Natural killer cell treated with Interleukin-12 subunit alpha and Interleukin-12 subunit beta and Interleukin-15 and Interleukin-18, amount 100 ng/mL, for 72 hours (primary cell): ENCODE measurements around the gene TEKT1. TPM values are rescaled to one million over a fixed set of nuclear protein-coding genes. Genes with fewer than 3 reads are reported as not detected.
"Not testable (repeated sequence)": the region's sequence is repeated elsewhere in the genome, so short reads cannot be mapped to it uniquely, and the experiment has no call there.

Source experiments
- ATAC-seq, 2 donors: fragments of 150-1000 bp; cut with Tn5 transposase in 1 of 2; sonication (Bioruptor Pico), chemical (Tn5 transposase) in 1 of 2; 2 replicates each; pipeline ENCODE4 v1.10.0; 2021
- DNase-seq: peaks from one replicate; pipeline ENCODE4 v3.0.0; 2022; ENCODE audit warnings: low spot score
- H3K27ac Mint-ChIP-seq, 2 donors: 1 replicate in 1 of 2; 2 replicates in 1 of 2; pipeline ENCODE4 v1.8.0; 2022; ENCODE audit warnings: mixed read lengths in 2 of 2, mild to moderate bottlenecking in 1 of 2, moderate library complexity in 1 of 2
- H3K27me3 Mint-ChIP-seq, 2 donors: 1 replicate in 1 of 2; 2 replicates in 1 of 2; pipeline ENCODE4 v1.8.0; 2022; ENCODE audit warnings: mixed read lengths in 2 of 2
- H3K36me3 Mint-ChIP-seq: one replicate; pipeline ENCODE4 v1.8.0; 2022; ENCODE audit warnings: mixed read lengths
- H3K4me1 Mint-ChIP-seq, 2 donors: 1 replicate in 1 of 2; 2 replicates in 1 of 2; pipeline ENCODE4 v1.8.0; 2022; ENCODE audit warnings: low read depth in 2 of 2, mixed read lengths in 2 of 2, mild to moderate bottlenecking in 1 of 2
- H3K4me3 Mint-ChIP-seq: one replicate; pipeline ENCODE4 v1.8.0; 2022; ENCODE audit warnings: mixed read lengths
- H3K9me3 Mint-ChIP-seq: 2 replicates; pipeline ENCODE4 v1.8.0; 2022; ENCODE audit warnings: mixed read lengths
- total RNA-seq, 2 donors: library from RNA; stranded (reverse); gene quantifications; one replicate each; pipeline ENCODE4 v1.2.3, GENCODE V29; 2022

The TEKT1 gene
- total RNA-seq, 2 donors from 2014 or later: not detected

DNA sequence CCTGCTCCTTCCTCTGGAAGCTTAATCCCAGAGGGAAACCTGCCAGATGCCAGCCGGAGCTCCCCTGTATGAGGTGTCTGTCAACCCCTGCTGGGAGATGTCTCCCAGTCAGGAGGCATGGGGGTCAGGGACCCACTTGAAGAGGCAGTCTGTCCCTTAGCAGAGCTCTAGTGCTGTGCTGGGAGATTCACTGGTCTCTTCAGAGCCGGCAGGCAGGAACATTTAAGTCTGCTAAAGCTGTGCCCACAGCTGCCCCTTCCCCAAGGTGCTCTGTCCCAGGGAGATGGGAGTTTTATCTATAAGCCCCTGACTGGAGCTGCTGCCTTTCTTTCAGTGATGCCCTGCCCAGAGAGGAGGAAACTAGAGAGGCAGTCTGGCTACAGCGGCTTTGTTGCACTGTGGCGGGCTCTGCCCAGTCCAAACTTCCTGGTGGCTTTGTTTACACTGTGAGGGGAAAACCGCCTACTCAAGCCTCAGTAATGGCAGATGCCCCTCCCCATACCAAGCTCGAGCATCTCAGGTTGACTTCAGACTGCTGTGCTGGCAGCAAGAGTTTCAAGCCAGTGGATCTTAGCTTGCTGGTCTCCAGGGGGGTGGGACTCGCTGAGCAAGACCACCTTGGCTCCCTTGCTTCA lies 17.1 kb upstream of the TEKT1 start:
- H3K27ac Mint-ChIP-seq, H3K4me1 Mint-ChIP-seq, H3K9me3 Mint-ChIP-seq, H3K4me3 Mint-ChIP-seq, ATAC-seq, H3K36me3 Mint-ChIP-seq, DNase-seq: not testable (repeated sequence)
- H3K27me3 Mint-ChIP-seq: peaks cover 20 to 30% of the 10 kb centered on the region in 2 donors

DNA sequence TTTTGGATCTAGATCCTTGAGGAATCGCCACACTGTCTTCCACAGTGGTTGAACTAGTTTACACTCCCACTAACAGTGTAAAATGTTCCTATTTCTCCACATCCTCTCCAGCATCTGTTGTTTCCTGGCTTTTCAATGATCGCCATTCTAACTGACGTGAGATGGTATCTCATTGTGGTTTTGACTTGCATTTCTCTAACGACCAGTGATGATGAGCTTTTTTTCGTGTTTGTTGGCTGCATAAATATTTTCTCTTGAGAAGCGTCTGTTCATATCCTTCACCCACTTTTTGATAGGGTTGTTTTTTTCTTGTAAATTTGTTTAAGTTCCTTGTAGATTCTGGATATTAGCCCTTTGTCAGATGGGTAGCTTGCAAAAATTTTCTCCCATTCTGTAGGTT lies 14.6 kb upstream of the TEKT1 start:
- DNase-seq, H3K27ac Mint-ChIP-seq, ATAC-seq, H3K4me3 Mint-ChIP-seq, H3K36me3 Mint-ChIP-seq, H3K4me1 Mint-ChIP-seq, H3K9me3 Mint-ChIP-seq: not testable (repeated sequence)
- H3K27me3 Mint-ChIP-seq: peaks cover 22 to 31% of the 10 kb centered on the region in 2 donors

DNA sequence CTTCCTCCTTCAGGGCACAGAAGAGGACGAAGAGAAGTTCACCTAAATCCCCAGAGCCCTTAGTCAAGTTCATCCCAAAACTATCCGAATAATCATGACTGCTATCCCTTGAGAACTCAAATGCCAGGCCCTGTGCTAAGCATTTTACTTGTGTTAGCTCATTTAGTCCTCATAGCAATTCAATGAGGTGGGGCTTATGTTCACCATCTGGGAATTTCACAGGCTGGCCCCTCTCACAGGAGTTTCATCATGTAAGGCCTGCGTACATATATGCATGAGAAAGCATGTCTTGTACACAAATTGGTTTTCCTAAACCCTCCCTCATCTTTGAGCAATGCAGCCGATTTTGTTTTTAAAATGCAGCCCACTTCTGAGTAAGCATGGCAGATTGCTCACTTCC lies 12.9 kb upstream of the TEKT1 start:
- not testable (repeated sequence) for H3K36me3 Mint-ChIP-seq, H3K4me1 Mint-ChIP-seq, H3K9me3 Mint-ChIP-seq, H3K4me3 Mint-ChIP-seq, H3K27ac Mint-ChIP-seq, DNase-seq, ATAC-seq
- peaks cover 21 to 27% of the 10 kb centered on the region in 2 donors for H3K27me3 Mint-ChIP-seq

DNA sequence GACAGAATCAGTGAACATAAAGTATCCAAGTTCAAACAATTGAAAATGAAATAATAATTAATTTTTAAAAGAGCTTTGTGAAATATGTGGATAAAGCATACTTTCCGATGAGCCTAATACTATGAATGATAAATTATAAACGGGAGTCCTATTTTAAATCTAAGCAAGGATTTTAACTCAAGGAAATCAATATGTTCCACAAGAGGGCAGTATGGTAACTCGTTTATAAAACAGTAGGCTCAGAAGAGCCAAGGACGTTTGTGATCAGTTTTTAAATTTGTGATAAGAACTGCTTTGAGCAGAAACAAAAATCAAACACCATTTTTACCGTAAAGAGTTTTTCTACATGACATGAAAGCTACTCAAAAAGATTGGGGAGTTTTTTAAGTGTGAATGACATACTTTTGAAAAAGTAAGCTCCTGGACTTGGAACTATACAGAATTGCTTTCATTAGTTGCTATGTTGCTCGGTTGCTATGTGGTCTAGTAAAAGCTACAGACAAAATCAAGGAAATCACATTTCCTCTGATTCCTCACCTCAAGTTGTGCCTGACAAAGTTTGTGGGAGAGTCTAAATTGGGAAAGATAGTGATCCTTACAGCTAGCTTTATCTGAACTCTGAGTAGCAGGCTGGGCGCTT lies 11.8 kb upstream of the TEKT1 start:
- Mint-ChIP-seq H3K27me3 (peaks cover 24 to 36% of the 10 kb centered on the region in 2 donors), H3K9me3 (no peaks in the 10 kb centered on the region), H3K36me3 (no peaks in the 10 kb centered on the region), H3K27ac (no peak overlapping the region), H3K4me1 (peaks cover 0 to 3% of the 10 kb centered on the region in 2 donors), H3K4me3 (no peak overlapping the region)
- ATAC-seq (no peak), DNase-seq (no peak)

- DNase-seq, H3K4me3 Mint-ChIP-seq, H3K9me3 Mint-ChIP-seq, ATAC-seq, H3K27ac Mint-ChIP-seq, H3K36me3 Mint-ChIP-seq, H3K4me1 Mint-ChIP-seq: not testable (repeated sequence)
- peaks cover 31 to 48% of the 10 kb centered on the region in 2 donors for H3K27me3 Mint-ChIP-seq
Observed at GRCh38 chr17:6841769-6842168, 10.2 kb upstream of the TEKT1 start.

- Mint-ChIP-seq H3K4me3 (peak overlapping the region; percentile 5), H3K36me3 (no peaks in the 10 kb centered on the region), H3K4me1 (peaks cover 7 to 10% of the 10 kb centered on the region in 2 donors), H3K27ac (no peak overlapping the region), H3K27me3 (peaks cover 33 to 57% of the 10 kb centered on the region in 2 donors), H3K9me3 (no peaks in the 10 kb centered on the region)
- ATAC-seq (no peak), DNase-seq (no peak)
Observed at GRCh38 chr17:6830383-6830986, 1.0 kb downstream of the TEKT1 start.

GRCh38 chr17:6823011-6823442 lies 8.5 kb downstream of the TEKT1 start:
- H3K4me1 Mint-ChIP-seq: no peaks in the 10 kb centered on the region
- no peaks in the 10 kb centered on the region for H3K36me3 Mint-ChIP-seq
- no peak for ATAC-seq
- no peak for DNase-seq
- no peak overlapping the region for H3K27ac Mint-ChIP-seq
- H3K4me3 Mint-ChIP-seq: no peak overlapping the region
- peaks cover 41 to 50% of the 10 kb centered on the region in 2 donors for H3K27me3 Mint-ChIP-seq
- H3K9me3 Mint-ChIP-seq: no peaks in the 10 kb centered on the region

DNA sequence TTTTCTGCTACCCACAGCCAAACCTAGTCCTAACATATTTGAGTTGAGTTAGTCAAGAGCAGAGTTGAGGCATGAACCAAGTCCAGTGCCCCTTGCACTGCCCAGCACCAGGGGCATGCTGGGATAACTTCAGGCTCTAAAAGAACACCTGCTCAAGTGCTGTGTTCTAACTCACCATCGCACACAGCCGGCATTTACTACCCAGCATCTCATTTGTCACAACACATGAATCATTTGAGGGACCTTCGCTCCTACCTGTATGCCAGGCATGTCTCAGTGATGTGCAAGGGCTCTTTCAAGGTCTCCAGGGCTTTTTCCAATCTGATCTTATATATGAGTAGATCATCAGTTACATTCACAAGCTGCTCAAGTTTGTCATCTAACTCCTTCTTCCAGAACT lies 12.6 kb downstream of the TEKT1 start:
- ATAC-seq: no peak
- H3K9me3 Mint-ChIP-seq: no peaks in the 10 kb centered on the region
- H3K27ac Mint-ChIP-seq: no peak overlapping the region

DNA sequence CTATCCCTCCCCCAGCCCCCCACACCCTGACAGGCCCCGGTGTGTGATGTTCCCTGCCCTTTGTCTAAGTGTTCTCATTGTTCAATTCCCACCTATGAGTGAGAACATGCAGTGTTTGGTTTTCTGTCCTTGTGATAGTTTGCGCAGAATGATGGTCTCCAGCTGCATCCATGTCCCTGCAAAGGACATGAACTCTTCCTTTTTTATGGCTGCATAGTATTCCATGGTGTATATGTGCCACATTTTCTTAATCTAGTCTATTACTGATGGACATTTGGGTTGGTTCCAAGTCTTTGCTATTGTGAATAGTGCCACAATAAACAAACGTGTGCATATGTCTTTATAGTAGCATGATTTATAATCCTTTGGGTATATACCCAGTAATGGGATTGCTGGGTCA lies 15.2 kb downstream of the TEKT1 start:
- H3K4me1 Mint-ChIP-seq: not testable (repeated sequence)

More for the DNA sequence above, 12.6 kb downstream of the TEKT1 start:
- no peak overlapping the region for H3K4me3 Mint-ChIP-seq
- H3K4me1 Mint-ChIP-seq: no peaks in the 10 kb centered on the region
- DNase-seq: no peak
- H3K36me3 Mint-ChIP-seq: no peaks in the 10 kb centered on the region
- peaks cover 34 to 37% of the 10 kb centered on the region in 2 donors for H3K27me3 Mint-ChIP-seq

DNA sequence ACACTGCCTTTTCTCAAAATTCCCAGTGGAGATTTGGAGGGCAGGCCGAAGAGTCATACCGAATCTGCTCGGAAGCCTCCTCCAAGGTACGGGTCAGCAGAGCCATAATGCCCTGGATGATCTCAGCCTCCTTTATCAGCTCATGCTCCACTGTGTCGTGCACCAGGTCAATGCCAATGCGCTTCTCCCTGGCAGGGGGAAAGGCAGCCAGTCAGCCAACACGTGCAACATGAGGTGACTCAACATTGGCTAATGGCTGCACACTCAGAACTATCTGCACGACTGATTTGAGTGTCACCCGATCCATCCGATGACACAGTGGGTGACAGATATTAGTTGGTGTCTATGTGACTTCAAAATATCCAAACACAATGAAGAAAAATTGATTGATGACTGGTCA lies 15.8 kb downstream of the TEKT1 start:
- Mint-ChIP-seq H3K27ac (no peak overlapping the region), H3K27me3 (peaks cover 32 to 35% of the 10 kb centered on the region in 2 donors), H3K4me1 (no peaks in the 10 kb centered on the region), H3K36me3 (no peaks in the 10 kb centered on the region), H3K9me3 (no peaks in the 10 kb centered on the region), H3K4me3 (no peak overlapping the region)
- ATAC-seq: no peak
- no peak for DNase-seq

More for the DNA sequence above, 15.2 kb downstream of the TEKT1 start:
- not testable (repeated sequence) for H3K27ac Mint-ChIP-seq, ATAC-seq, DNase-seq, H3K9me3 Mint-ChIP-seq, H3K4me3 Mint-ChIP-seq, H3K36me3 Mint-ChIP-seq
- H3K27me3 Mint-ChIP-seq: peaks cover 29 to 37% of the 10 kb centered on the region in 2 donors

DNA sequence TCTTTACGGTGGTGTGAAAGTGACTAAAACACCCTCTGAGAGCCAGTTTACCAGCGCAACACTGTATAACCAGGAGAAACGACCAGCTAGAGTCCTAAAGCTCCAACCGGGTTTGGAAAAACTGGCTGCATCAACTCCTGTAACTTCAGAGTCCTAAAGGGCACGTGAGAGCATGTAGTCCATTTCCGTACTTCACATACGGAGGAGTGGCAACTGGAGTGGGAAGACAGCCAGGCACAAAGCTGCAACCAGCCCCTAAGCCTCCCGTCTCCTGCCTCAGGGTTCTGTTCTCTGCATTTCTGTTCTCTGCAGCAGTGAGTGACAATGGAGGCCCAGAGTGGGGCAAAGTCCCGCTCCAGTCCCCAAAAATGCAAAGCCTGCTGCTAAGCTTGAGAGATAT lies 19.2 kb downstream of the TEKT1 start:
- DNase-seq: no peak
- no peak for ATAC-seq

GRCh38 chr17:6811510-6811909 lies 20.0 kb downstream of the TEKT1 start:
- Mint-ChIP-seq H3K4me1 (no peaks in the 10 kb centered on the region), H3K27me3 (peaks cover 25 to 39% of the 10 kb centered on the region in 2 donors), H3K4me3 (no peak overlapping the region), H3K9me3 (no peaks in the 10 kb centered on the region), H3K36me3 (no peaks in the 10 kb centered on the region), H3K27ac (no peak overlapping the region)
- no peak for DNase-seq
- ATAC-seq: no peak

More for the DNA sequence above, 19.2 kb downstream of the TEKT1 start:
- H3K9me3 Mint-ChIP-seq: no peaks in the 10 kb centered on the region
- no peak overlapping the region for H3K27ac Mint-ChIP-seq
- H3K4me3 Mint-ChIP-seq: no peak overlapping the region
- no peaks in the 10 kb centered on the region for H3K4me1 Mint-ChIP-seq
- no peaks in the 10 kb centered on the region for H3K36me3 Mint-ChIP-seq
- H3K27me3 Mint-ChIP-seq: peaks cover 22 to 36% of the 10 kb centered on the region in 2 donors

GRCh38 chr17:6800422-6801027 lies 31.0 kb downstream of the TEKT1 start:
- no peak overlapping the region for H3K27ac Mint-ChIP-seq
- H3K36me3 Mint-ChIP-seq: no peaks in the 10 kb centered on the region
- no peak for ATAC-seq
- no peak for DNase-seq
- H3K9me3 Mint-ChIP-seq: no peaks in the 10 kb centered on the region
- no peak overlapping the region for H3K4me3 Mint-ChIP-seq
- peaks cover 20 to 21% of the 10 kb centered on the region in 2 donors for H3K27me3 Mint-ChIP-seq
- H3K4me1 Mint-ChIP-seq: peaks cover 0 to 2% of the 10 kb centered on the region in 2 donors

GRCh38 chr17:6799738-6800137 lies 31.8 kb downstream of the TEKT1 start:
- DNase-seq (no peak), ATAC-seq (no peak)
- Mint-ChIP-seq H3K4me3 (no peak overlapping the region), H3K27ac (no peak overlapping the region), H3K4me1 (peaks cover 0 to 2% of the 10 kb centered on the region in 2 donors), H3K27me3 (peaks cover 12 to 14% of the 10 kb centered on the region in 2 donors), H3K36me3 (no peaks in the 10 kb centered on the region), H3K9me3 (no peaks in the 10 kb centered on the region)
